GM18498 (cell line): ENCODE data around the gene HINT3.
"Not testable (repeated sequence)": the region's sequence is repeated elsewhere in the genome, so short reads cannot be mapped to it uniquely, and the experiment has no call there.

Source experiments
- ATAC-seq: cut with Tn5 transposase; IDR thresholded peaks from one replicate; pipeline ENCODE4 v1.9.1; 2021; ENCODE audit warnings: mild to moderate bottlenecking, moderate library complexity; ENCODE audit not compliant: unreplicated experiment

Gene HINT3

GRCh38 chr6:125939026-125939425 lies 17.5 kb upstream of the HINT3 start:
- no peak for ATAC-seq

GRCh38 chr6:125939791-125940190 lies 16.8 kb upstream of the HINT3 start:
- ATAC-seq = no peak

- ATAC-seq = no peak
These were observed 16.1 kb upstream of the HINT3 start for GRCh38 chr6:125940247-125941041.

GRCh38 chr6:125942672-125943527 lies 13.7 kb upstream of the HINT3 start:
- no peak for ATAC-seq

GRCh38 chr6:125943528-125944433 lies 12.8 kb upstream of the HINT3 start:
- ATAC-seq = no peak

GRCh38 chr6:125944434-125944816 lies 12.1 kb upstream of the HINT3 start:
- ATAC-seq = no peak

- ATAC-seq = no peak
These were observed 11.7 kb upstream of the HINT3 start for GRCh38 chr6:125944896-125945295.

GRCh38 chr6:125945378-125946141 lies 11.0 kb upstream of the HINT3 start:
- ATAC-seq = no peak

- no peak for ATAC-seq
These were observed 9.0 kb upstream of the HINT3 start for GRCh38 chr6:125947615-125948014.

GRCh38 chr6:125948455-125948854 lies 8.1 kb upstream of the HINT3 start:
- ATAC-seq = no peak

GRCh38 chr6:125949069-125949468 lies 7.5 kb upstream of the HINT3 start:
- no peak for ATAC-seq

- ATAC-seq = no peak
These were observed 6.3 kb upstream of the HINT3 start for GRCh38 chr6:125950293-125950692.

GRCh38 chr6:125950716-125951115 lies 5.9 kb upstream of the HINT3 start:
- ATAC-seq = not testable (repeated sequence)

- ATAC-seq = no peak
These were observed 5.2 kb upstream of the HINT3 start for GRCh38 chr6:125951323-125951722.

GRCh38 chr6:125952764-125953501 lies 3.6 kb upstream of the HINT3 start:
- ATAC-seq = no peak

- ATAC-seq = no peak
These were observed 3.1 kb upstream of the HINT3 start for GRCh38 chr6:125953502-125953875.

GRCh38 chr6:125954735-125955339 lies 1.7 kb upstream of the HINT3 start:
- ATAC-seq = no peak

GRCh38 chr6:125955973-125956372 lies 597 bp upstream of the HINT3 start:
- no peak for ATAC-seq

GRCh38 chr6:125957391-125957693 lies 772 bp downstream of the HINT3 start:
- ATAC-seq = no peak
